ENCODE results near the gene POR.
"Not testable (repeated sequence)": the region's sequence is repeated elsewhere in the genome, so short reads cannot be mapped to it uniquely, and the experiment has no call there.

POR gene

DNA sequence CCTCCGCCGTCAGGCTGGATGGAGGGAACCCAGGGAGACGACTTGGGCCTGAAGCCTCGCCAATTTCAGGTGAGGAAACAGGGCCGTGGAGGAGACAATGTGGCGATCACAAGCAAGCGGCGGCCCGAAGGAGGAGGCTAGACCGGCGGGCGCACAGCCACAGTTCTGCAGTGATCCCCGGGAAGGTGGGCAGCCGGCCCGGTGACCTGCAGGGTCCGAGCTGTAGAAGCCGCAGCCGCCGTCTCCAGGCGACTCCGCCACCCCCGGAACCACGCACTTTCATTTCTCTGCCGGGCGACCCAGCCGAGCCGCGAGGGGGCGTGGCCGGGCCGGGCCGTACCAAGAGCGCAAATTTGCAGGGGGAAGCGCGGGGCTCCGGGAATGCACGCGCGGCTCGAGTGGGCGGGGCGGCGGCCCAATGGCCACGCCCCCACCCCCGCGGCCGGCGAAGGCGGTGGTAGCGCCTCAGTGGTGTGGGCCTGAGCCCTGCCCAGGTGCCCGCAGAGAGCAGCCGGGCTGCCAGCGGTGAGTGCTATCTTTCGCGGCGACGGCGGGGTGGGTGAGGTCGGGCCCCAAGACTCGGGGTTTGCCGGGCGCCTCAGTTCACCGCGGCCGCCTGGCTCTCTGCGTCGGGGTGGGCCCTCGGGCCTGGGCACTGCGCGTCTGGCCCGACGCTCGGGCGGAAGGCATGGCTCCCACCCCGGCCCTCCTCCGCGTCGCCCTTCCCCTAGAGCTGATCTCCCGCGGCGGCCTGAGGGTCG is at the start of gene POR:
TSS of gene POR (plus strand) at position 501 of the 761 bp plus-strand sequence. CDS start 38,847 bp downstream, outside the sequence.
- DNase-seq = peak; percentile 97

DNA sequence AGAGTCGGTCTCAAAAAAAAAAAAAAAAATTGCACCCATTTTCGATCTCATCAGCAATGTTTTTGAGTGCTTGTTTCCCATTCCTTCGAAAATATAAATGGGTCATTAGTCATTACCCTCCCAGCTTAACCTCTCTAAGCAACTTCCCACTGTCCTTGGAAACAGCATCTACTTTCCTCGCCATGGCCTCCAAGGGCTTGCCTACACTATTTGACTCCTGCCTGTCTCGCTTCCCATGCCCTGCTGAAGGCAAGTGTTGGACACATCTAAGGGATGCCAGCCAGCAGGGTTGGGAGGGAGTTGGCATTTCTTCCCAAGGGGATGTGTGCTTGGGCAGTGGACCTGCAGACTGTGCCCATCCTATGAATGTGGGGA is 48.9 kb upstream of the POR start:
- no peak for DNase-seq

DNA sequence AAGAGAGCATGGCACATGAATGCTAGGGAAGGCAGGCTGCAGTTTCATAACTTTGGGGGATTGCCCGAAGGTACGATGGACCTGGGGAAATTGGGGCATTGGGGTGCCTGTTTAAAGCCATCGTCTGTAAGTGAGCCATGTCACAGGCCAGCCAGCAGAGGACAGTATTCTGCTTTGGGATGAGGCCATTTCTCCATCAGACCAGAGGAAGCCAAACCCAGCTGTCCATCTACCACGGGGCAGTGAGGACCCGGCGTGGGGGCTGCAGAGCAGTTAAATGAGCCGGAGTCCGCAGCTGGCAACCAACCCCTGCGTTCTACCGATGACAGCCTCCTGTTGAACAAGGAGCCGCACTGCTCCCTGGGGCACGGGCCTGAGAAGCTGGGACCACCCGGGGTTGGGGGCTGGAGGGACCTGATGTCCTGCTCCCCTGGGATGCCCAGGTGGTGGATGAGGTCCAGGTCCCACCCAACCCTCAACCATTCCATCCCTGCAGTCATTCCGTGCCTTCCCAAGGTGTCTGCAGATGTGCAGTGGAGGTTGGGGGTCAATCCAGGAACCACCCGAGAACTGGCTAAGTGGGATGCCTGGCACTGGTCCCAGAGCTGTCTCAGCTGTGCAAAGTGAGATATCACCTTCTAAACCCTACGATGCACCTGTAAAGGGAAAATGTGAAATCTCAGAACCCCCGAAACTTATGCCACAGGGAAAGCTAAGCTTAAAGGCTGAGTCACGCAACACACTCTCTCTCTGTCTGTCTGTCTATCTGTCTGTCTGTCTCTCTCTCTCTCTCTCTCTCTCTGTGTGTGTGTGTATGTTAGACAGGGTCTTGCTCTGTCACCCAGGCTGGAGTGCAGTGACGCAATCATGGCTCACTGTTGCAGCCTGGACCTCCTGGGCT is 48.2 kb upstream of the POR start:
- peak; percentile 82 for DNase-seq

DNA sequence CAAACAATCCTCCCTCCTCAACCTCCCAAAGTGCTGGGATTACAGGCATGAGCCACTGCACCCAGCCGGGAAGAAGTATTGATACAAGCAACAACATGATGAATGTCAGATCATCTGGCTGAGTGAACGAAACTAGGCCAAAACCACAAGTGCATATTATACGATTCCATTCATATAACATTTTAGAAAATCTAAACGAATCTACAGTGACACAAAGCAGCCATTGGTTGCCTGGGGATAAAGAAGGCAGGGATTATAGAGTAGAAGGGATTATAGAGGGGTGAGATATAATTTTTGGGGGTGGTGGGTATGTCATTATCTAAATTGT is 47.6 kb upstream of the POR start:
- DNase-seq = no peak

DNA sequence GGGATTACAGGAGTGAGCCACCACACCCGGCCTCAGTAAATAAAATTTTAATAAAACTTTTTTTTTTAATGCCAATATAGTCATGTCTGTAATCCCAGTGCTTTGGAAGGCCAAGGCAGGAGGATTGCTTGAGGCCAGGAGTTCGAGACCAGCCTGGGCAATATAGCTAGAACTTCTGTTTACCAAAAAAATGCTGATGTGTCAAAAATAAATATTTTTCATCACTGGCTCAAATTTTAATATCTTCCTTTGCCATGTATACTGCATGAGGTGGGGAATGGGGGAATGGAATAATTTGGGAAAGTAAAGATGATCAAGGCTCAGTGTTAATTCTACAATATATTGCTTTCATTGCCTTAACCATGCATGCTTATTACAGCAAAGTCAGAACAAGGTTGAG is 46.8 kb upstream of the POR start:
- DNase-seq = no peak

DNA sequence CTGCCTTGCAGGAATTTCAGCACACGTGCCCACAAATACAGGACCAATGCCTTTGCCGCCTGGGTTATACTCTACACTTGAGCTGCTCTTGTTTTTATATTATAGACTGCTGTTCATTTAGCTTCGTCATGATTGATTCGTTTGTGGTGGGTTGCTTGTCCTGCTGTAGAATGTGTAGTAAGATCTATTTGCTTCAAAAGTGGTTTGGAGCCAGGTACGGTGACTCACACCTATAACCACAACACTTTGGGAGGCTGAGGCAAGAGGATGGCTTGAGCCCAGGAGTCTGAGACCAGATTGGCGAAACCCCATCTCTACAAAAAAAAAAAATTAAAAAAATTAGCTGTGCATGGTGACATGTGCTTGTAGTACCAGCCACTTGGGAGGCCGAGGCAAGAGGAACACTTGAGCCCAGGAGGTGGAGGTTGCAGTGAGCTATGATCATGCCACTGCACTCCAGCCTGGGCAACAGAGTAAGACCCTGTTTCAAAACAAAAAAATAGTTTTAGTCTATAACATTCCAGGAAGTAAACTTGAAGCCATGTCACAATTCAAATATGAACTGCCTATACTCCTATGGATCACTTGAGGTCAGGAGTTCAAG is 45.1 kb upstream of the POR start:
- no peak for DNase-seq

DNA sequence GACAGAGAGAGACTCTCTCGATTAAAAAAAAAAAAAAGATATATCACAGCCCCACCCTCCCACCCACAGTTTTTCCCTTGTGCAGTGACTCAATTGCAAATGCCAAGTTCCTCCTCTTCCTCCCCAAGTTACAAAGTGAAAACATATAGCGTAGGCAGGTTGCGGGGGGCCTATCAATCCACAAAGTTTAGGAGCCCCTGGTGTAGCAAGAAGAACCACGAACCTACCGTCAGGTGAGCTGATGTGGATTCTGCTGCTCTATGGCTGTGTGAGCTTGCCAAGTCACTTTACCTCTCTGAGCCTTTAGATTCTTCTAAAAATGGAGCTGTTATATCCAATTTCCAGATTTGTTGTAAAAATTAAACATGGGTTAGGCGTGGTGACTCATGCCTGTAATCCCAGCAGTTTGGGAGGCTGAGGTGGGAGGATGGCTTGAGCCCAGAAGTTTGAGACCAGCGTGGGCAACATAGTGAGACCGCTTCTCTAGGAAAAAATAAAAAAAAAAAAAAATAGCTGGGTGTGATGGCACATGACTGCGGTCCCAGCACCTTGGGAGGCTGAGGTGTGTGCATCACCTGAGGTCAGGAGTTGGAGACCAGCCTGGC is 44.3 kb upstream of the POR start:
- no peak for DNase-seq

DNA sequence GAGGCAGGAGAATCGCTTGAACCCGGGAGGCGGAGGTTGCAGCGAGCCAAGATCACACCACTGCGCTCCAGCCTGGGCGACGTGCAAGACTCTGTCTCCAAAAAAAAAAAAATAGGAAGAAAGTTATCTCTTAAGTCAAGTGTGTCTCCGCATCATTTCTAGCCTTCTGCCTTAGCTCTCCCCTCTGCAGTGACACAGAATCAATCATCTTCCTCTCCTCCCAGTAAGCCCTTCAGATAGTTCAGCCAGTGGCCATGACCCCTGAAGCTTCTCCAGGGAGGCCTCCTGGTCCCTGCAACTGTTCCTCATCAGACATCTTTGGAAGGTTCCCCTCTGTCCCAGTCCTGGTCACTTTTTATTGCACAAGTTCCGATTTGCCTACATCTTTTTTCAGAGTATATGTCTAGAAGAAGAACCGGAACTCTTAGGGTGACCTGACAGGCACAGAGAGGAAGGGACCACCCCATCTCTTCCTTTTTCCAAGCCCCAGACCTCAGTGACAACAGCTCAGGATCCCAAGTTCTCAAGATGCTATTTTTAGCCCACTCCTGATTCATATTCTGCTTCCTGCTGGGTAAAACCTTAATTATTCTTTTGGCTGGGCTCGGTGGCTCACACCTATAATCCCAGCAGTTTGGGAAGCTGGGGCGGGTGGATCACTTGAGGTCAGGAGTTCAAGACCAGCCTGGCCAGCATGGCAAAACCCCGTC is 42.7 kb upstream of the POR start:
- no peak for DNase-seq

DNA sequence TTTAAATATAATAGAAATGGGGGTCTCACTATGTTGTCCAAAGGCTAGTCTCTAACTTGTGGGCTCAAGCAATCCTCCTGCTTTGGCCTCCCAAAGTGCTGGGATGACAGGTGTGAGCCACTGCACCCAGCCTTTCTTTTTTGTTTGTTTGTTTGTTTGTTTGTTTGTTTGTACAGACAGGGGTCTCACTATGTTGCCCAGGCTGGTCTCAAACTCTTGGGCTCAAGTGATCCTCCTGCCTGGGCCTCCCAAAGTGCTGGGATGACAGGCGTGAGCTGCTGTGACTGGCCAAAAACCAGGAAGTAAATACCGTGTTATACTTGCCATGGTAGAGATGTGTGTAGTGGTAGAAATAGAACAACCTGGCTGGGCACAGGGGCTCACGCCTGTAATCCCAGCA is 40.8 kb upstream of the POR start:
- not testable (repeated sequence) for DNase-seq

DNA sequence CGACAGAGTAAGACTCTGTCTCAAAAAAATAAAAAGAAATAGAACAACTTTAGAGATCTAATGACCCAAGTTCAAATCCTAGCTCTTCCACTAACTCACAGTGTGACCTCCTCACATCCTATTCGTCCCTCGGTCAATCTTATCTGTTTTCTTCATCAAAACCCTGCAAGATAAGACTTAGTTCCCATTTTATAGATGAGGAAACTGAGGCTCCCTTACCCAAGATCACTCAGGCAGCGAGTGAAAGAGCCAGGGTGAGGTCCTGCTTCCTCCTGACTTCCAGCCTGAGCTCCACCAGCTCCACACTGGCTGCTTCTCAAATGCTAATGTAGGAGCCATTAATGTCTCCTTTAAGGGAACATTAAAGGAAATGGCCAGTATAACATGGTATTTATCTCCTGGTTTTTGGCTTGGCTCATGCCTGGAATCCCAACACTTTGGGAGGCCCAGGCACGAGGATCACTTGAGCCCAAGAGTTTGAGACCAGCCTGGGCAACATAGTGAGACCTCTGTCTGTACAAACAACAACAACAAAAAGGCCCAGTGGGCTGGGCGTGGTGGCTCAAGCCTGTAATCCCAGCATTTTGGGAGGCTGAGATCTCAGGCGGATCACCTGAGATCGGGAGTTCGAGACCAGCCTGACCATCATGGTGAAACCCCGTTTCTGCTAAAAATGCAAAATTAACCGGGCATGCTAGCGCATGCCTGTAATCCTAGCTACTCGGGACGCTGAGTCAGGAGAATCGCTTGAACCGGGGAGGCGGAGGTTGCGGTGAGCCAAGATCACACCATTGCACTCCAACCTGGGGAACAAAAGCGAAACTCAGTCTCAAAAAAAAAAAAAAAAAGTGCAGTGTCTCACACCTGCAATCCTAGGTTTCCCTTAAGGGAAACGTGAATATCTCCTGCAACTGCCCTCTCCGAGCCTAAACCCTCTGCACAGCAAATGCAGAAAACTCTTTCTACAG is 39.6 kb upstream of the POR start:
- DNase-seq = no peak

DNA sequence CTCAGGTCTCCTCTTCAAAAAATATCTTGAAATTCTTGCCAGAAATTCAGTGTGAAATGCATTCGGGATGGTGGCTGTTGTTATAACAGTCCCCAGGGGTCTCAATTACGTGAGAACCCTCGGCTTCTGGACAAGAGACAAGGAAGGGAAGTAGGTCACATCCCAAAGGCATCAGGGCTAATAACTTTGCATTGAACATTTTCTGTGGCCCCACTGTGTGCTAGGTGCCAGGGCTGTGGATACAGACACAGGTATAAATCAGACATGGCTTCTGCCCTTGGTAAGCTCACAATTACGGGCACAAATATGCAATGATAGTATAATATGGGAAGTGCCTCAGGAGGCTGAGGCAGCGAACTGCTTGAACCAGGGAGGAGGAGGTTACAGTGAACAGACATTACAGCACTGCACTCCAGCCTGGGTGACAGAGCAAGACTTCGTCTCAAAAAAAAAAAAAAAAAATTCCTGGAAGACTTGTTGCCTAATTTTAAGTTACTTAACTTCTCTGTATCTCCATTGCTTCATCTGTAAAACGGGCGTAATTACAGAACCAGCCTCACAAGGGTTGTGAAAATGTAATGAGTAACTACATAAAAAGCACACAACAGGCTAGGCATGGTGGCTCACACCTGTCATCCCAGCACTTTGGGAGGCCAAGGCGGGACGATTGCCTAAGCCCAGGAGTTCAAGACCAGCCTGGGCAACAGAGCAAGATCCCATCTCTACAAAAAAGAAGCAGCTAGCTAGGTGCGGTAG is 38.7 kb upstream of the POR start:
- DNase-seq = no peak

DNA sequence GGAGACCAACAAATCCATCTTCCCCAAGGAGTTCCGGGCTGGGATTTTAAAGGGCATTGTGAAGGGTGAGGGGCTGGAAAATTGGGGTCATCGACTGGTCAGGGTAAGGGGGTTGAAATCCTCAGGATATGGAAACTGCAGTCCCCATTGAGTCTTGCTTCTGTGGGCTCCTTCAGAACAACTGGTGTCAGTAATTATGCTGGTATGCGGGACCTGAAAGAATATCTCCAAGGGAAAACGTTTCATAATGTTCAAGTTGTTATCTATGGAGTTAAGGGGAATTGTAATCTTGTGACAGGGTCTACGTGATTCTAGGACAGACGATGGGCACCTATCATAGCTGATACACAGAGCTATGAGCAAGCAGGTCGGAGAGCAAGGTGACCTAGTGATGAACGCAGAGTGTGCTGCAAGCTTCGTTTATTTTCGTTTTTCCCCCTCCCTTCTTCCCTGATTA is 36.6 kb upstream of the POR start:
- DNase-seq = no peak

DNA sequence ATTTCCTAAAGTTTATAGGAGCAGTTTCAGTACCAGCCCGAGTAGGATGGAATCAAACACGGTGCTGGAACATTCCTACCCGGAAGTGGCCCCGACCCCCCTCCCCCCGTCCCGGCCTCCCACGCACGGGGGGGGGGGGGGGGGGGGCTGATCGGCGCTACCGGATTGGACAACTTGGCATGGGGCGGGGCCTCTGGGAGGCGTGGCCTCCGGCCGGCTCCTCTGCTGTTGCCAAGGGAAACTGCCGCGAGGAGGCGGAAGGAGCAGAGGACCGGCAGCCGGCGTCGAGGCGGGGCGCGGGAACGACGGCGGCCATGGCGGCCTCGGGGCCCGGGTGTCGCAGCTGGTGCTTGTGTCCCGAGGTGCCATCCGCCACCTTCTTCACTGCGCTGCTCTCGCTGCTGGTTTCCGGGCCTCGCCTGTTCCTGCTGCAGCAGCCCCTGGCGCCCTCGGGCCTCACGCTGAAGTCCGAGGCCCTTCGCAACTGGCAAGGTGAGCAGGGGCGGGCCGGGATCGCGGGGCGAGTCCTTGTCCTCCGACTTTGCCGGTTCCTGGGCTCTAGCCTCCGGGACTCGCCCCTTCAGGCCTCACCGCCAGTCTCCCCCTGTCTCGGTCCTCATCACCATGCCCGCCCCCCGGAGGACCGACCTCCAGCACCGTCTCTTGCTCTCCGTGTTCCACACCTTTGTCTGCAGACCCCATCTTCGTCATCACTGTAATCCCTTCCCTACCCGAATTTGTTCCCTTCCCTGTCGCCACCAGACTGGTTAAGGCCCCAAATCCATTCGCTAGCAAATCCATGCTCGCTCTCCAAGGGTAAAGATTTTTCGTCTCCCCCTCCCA is 36.0 kb upstream of the POR start, which contains the start of gene RHBDD2:
TSS of gene RHBDD2 (plus strand) at position 266 of the 843 bp plus-strand sequence. CDS start at position 315, 49 bp downstream.
- DNase-seq = peak; percentile 97

DNA sequence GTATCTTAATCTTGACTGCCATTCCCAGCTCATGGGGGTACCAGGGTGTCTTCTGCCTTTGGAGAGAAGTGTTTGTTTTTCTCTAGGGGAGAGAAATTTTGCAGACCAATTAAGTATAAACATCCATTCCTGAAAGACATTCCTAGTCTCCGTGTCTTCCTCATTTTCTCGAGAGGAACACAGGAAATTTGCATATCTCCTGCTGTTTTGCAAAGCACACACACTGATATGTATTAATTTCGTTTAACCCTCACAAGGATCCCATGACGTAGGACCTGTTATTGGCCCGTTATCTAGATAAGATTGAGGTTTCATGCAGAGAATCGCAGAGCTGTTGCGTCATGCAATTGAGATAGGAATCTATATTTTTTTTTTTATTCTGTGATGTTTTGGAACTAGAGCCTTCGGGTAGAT is 35.2 kb upstream of the POR start:
- no peak for DNase-seq

DNA sequence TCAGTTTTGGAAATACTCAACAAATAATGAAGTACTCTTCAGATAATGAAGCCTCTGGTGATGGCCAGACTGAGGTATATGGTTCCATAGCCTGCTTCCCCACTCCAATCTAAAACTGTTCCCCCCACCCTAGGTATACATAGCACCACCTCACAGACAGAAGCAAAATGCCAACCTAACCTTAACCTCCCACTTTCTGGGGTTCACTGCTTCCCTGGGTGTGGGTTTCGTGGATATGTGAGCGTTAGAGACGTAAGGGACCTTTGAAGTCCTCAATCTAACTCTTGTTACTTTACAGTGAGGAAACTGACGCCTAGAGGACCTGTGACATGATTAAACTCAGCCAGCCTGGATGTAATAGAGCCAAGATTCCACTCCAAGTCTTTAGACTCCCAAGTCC is 34.7 kb upstream of the POR start:
- no peak for DNase-seq

DNA sequence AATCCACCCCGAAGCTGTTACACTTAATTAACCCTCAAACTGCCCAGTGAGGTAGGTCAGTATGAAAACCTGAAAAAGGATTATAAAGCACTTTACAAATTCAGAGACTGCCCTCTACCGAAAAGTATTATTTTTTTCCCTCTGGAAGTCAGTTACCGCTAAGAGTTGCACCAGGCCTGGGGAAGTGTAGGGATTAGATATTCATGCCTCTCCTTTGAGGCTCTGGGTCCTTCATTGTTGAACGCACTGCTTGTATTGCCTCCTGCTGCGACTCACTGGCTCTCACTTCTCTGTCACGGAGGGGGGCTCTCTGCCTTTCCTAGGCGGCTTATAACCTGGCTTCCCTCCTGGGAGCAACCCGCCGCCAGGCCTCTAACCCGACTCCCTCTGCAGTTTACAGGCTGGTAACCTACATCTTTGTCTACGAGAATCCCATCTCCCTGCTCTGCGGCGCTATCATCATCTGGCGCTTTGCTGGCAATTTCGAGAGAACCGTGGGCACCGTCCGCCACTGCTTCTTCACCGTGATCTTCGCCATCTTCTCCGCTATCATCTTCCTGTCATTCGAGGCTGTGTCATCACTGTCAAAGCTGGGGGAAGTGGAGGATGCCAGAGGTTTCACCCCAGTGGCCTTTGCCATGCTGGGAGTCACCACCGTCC is 33.4 kb upstream of the POR start:
- peak; percentile 36 for DNase-seq

DNA sequence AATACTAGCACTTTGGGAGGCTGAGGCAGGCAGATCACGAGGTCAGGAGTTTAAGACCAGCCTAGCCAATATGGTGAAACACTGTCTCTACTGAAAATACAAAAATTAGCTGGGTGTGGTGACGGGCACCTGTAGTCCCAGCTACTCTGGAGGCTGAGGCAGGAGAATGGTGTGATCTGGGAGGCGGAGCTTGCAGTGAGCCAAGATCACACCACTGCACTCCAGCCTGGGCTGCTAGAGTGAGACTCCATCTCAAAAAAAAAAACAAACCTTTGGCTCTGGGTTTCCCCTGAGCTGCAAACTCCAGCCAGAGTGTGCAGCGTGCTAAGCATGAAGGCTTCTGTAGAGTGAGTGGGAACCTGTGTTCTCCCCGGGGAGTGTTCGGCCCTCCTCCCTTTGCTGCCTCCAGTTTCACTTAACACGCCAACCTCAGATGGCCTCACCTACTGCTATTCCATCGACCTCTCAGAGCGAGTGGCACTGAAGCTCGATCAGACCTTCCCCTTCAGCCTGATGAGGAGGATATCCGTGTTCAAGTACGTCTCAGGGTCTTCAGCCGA is 31.6 kb upstream of the POR start:
- not testable (repeated sequence) for DNase-seq

DNA sequence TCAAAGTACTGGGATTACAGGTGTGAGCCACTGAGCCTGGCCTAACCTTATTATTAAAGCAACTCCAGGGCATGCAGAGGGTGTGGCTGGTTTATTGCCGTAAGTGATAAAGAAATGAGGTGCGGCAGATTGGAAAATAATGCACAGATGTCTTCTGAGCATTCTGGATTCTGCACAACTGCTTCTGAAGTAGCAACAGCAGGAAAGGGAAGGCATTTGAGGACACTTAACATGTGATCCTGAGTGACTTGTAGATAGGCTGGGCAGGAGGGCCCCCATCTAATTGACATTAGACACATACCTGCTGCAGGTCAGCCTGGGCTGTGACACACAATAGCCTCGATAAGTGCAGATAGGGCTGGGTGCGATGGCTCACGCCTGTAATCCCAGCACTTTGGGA is 30.5 kb upstream of the POR start:
- DNase-seq = no peak

DNA sequence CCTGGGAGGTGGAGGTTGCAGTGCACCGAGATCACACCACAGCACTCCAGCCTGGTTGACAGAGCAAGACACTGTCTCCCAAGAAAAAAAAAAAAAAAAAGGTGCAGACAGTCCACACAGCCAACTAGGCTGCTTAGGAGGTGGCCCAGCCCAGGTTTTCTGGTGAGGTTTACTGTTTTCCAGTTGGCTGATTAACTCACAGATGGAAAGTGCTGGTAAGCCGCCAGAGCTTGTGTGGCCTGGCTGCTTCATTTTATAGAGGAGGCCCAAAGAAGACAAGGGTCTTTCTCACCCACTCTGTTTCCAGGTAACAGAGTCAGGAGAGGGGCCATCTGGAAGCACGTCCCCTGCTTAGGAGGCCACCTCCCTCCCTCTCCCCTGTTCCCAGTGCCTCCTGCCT is 29.9 kb upstream of the POR start:
- DNase-seq = no peak
